DOHH2 (cell line): ENCODE results near the gene MAPK7.

Experiments
- H3F3A ChIP-seq: fragments of 200-600 bp; sonication (generic), shearing (Covaris generic); 2 replicates; pipeline ENCODE4 v1.6.0; 2016; ENCODE audit warnings: antibody characterized with exemption, mild to moderate bottlenecking; ENCODE audit not compliant: control insufficient read depth, insufficient read depth
- H3K27ac ChIP-seq: fragments of 200-600 bp; sonication (generic); 2 replicates; pipeline ENCODE4 v1.5.1; 2014; ENCODE audit warnings: low read depth, mild to moderate bottlenecking, low read length, moderate library complexity
- H3K27me3 ChIP-seq: fragments of 200-600 bp; sonication (generic); 2 replicates; pipeline ENCODE4 v1.6.1; 2014; ENCODE audit warnings: mild to moderate bottlenecking, low read length, mixed read lengths; ENCODE audit not compliant: control insufficient read depth
- H3K36me3 ChIP-seq: fragments of 200-600 bp; sonication (generic); 2 replicates; pipeline ENCODE4 v1.6.1; 2014; ENCODE audit warnings: mild to moderate bottlenecking, low read length, moderate library complexity, mixed read lengths; ENCODE audit not compliant: control insufficient read depth
- H3K4me1 ChIP-seq: fragments of 200-600 bp; sonication (generic); 2 replicates; pipeline ENCODE4 v1.6.1; 2014; ENCODE audit warnings: mild to moderate bottlenecking, low read length, mixed read lengths; ENCODE audit not compliant: control insufficient read depth
- H3K4me2 ChIP-seq: fragments of 200-600 bp; sonication (generic); 2 replicates; pipeline ENCODE4 v1.6.0; 2014; ENCODE audit warnings: mild to moderate bottlenecking, low read length, moderate library complexity
- H3K4me3 ChIP-seq: fragments of 200-600 bp; sonication (generic); 2 replicates; pipeline ENCODE4 v1.5.1; 2014; ENCODE audit warnings: mild to moderate bottlenecking, low read length, mixed read lengths
- H3K79me2 ChIP-seq: fragments of 200-600 bp; sonication (generic); 2 replicates; pipeline ENCODE4 v1.6.1; 2014; ENCODE audit warnings: mild to moderate bottlenecking, low read length, mixed read lengths; ENCODE audit not compliant: control insufficient read depth
- H3K9me2 ChIP-seq: fragments of 200-600 bp; sonication (generic); replicated peaks from 2 replicates; pipeline ENCODE4 v1.6.1; 2014; ENCODE audit warnings: mild to moderate bottlenecking, low read length, mixed read lengths; ENCODE audit not compliant: control insufficient read depth
- H3K9me3 ChIP-seq: fragments of 200-600 bp; sonication (generic); 2 replicates; pipeline ENCODE4 v1.6.1; 2014; ENCODE audit warnings: antibody characterized with exemption, low read length, mixed read lengths; ENCODE audit not compliant: control insufficient read depth, insufficient read depth
- H4K20me1 ChIP-seq: fragments of 200-600 bp; sonication (generic); 2 replicates; pipeline ENCODE4 v1.6.0; 2014; ENCODE audit warnings: low read depth, mild to moderate bottlenecking, antibody characterized with exemption, low read length, moderate library complexity; ENCODE audit not compliant: control insufficient read depth, insufficient read depth
- EZH2phosphoT487 ChIP-seq: fragments of 200-600 bp; sonication (generic); IDR thresholded peaks from 2 replicates; pipeline ENCODE4 v1.6.1; 2017; ENCODE audit warnings: borderline replicate concordance, mild to moderate bottlenecking, antibody characterized with exemption, low read length, moderate library complexity, mixed read lengths
- TF ChIP-seq, protein P1 (sequence below): fragments of 200-600 bp; sonication (generic); IDR thresholded peaks from one replicate; pipeline ENCODE4 v1.5.1; 2014; ENCODE audit warnings: antibody characterized with exemption, mild to moderate bottlenecking, low read depth, low read length; ENCODE audit not compliant: poor library complexity, severe bottlenecking

The MAPK7 gene

DNA sequence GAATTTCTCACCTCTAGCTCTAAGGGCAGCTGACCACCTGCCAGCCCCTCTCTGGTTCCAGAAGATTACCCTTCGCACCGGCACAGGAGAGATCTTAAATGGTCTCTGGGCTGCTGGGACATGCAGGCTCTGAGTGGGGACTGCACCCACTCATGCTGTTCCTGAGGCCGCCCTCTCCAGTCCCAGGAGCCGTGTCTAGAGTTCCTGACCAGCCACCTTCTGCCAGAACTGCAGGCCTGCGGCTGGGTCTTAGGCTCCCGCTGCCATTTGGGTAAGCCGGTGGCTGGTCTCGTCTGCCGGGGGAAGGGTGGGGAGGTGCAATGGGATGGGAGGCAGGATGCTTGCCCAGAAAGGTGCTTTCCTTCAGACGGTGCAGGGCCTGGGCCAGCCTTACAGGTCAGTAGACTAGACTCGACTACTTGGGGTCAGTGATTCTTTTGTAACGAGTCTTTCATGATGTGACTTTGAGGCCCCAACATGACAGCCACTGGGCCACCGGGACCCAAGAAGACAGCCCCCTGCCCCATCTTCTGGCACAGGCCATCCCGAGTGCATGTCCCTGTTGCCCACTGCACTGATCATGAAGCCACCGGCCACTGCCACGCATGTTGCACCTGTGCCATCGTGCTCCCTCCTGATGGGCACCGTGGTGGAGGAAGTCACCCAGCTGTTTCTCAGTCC lies 42.2 kb upstream of the MAPK7 start:
- no peaks in the 10 kb centered on the region for H3K9me2 ChIP-seq
- H4K20me1 ChIP-seq = peaks cover 4% of the 10 kb centered on the region; the same call in 1 of the 2 replicates
- no peak overlapping the region for H3K27ac ChIP-seq

DNA sequence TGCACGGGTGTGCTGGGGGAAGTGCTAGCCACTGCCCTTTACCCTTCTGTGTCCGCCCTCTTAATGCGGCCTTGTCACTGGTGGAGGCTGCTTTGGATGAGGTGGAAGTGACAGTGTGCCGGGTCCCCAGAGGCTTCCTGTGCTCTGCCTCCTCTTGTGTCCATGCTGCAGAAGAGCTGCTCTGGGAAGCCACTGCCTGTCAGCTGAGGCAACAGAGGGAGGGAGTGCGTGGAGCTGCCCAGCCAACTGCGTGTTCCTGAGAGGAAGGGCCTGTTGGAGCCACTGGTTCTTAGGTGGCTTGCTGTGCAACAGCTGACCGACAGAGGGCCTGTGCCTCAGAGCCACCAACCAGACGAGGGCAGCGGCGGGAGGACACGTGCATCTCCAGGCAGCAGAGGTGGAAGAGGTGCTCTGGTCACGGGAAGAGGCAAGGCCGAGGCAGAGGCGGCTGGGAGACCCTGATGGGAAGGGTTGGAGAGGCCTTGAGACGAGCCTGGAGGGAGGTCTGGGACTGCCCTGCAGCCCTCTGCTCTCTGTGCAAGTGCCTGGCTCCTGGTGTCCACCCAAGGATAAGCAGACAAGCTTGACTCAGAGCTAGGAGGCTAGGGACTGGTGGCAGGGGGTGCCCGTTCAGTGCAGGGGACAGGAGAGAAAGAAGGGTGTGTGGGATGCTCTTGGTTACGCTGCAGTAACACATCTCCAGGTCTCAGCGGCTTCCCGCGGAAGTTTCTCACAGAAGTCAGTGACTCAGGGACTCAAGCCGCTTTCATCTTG lies 41.2 kb upstream of the MAPK7 start:
- H3K9me2 ChIP-seq = no peaks in the 10 kb centered on the region
- H3K36me3 ChIP-seq = no peaks in the 10 kb centered on the region
- no peaks in the 10 kb centered on the region for H3K4me1 ChIP-seq
- H3K9me3 ChIP-seq = no peaks in the 10 kb centered on the region
- peaks cover 4% of the 10 kb centered on the region; the same call in 1 of the 2 replicates for H4K20me1 ChIP-seq
- no peak for TF ChIP-seq EZH2phosphoT487
- TF ChIP-seq, protein P1, sequence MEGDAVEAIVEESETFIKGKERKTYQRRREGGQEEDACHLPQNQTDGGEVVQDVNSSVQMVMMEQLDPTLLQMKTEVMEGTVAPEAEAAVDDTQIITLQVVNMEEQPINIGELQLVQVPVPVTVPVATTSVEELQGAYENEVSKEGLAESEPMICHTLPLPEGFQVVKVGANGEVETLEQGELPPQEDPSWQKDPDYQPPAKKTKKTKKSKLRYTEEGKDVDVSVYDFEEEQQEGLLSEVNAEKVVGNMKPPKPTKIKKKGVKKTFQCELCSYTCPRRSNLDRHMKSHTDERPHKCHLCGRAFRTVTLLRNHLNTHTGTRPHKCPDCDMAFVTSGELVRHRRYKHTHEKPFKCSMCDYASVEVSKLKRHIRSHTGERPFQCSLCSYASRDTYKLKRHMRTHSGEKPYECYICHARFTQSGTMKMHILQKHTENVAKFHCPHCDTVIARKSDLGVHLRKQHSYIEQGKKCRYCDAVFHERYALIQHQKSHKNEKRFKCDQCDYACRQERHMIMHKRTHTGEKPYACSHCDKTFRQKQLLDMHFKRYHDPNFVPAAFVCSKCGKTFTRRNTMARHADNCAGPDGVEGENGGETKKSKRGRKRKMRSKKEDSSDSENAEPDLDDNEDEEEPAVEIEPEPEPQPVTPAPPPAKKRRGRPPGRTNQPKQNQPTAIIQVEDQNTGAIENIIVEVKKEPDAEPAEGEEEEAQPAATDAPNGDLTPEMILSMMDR = no peak
- H3K27ac ChIP-seq = no peak overlapping the region
- H3K79me2 ChIP-seq = no peaks in the 10 kb centered on the region
- H3K27me3 ChIP-seq = peaks cover 9% of the 10 kb centered on the region; the same call in 1 of the 2 replicates
- no peaks in the 10 kb centered on the region for H3F3A ChIP-seq
- H3K4me2 ChIP-seq = no peak overlapping the region
- H3K4me3 ChIP-seq = no peak overlapping the region

More for the DNA sequence above, 42.2 kb upstream of the MAPK7 start:
- no peak overlapping the region for H3K4me2 ChIP-seq
- H3K4me3 ChIP-seq = no peak overlapping the region
- H3K79me2 ChIP-seq = no peaks in the 10 kb centered on the region
- H3K27me3 ChIP-seq = peaks cover 9% of the 10 kb centered on the region; the same call in 1 of the 2 replicates
- TF ChIP-seq, protein P1 = no peak
- TF ChIP-seq EZH2phosphoT487 = no peak
- H3K9me3 ChIP-seq = no peaks in the 10 kb centered on the region
- no peaks in the 10 kb centered on the region for H3F3A ChIP-seq
- H3K4me1 ChIP-seq = no peaks in the 10 kb centered on the region
- no peaks in the 10 kb centered on the region for H3K36me3 ChIP-seq

DNA sequence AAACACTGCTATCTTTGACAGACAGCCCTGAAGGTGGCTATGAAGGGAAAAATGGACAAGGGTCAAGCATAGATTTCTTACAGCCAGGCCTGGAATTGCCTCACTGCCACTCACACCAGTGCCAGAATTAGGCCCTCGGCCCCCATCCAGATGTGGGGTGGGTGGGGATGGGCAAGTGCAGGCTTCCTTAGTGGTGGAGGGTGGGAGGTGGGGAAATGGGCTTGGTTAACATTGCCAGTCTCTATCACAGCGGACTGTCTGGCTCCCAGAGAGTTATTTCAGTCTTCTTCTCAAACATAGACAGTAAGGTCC lies 40.6 kb upstream of the MAPK7 start:
- H4K20me1 ChIP-seq = peaks cover 4% of the 10 kb centered on the region; the same call in 1 of the 2 replicates
- H3K79me2 ChIP-seq = no peaks in the 10 kb centered on the region
- TF ChIP-seq EZH2phosphoT487 = no peak
- TF ChIP-seq, protein P1 = no peak
- no peaks in the 10 kb centered on the region for H3F3A ChIP-seq
- H3K9me2 ChIP-seq = no peaks in the 10 kb centered on the region
- H3K9me3 ChIP-seq = no peaks in the 10 kb centered on the region
- no peak overlapping the region for H3K27ac ChIP-seq
- H3K36me3 ChIP-seq = no peaks in the 10 kb centered on the region
- H3K4me2 ChIP-seq = no peak overlapping the region
- H3K4me3 ChIP-seq = no peak overlapping the region
- peaks cover 6% of the 10 kb centered on the region; the same call in 1 of the 2 replicates for H3K27me3 ChIP-seq
- no peaks in the 10 kb centered on the region for H3K4me1 ChIP-seq
